Astrocyte (in vitro differentiated cells and primary cell): Measurements from ENCODE around the gene CAPN11.

Experiments
- EZH2 ChIP-seq: IDR thresholded peaks from 2 replicates; pipeline ENCODE4 v1.6.1; 2012; ENCODE audit warnings: mild to moderate bottlenecking, low read length, inconsistent platforms; ENCODE audit not compliant: insufficient read depth
- TF ChIP-seq, protein P1 (sequence below): IDR thresholded peaks from 2 replicates; pipeline ENCODE4 v1.5.1; 2011; ENCODE audit warnings: low read depth, mild to moderate bottlenecking, inconsistent platforms, low read length, moderate library complexity; ENCODE audit not compliant: insufficient read depth

DNA sequence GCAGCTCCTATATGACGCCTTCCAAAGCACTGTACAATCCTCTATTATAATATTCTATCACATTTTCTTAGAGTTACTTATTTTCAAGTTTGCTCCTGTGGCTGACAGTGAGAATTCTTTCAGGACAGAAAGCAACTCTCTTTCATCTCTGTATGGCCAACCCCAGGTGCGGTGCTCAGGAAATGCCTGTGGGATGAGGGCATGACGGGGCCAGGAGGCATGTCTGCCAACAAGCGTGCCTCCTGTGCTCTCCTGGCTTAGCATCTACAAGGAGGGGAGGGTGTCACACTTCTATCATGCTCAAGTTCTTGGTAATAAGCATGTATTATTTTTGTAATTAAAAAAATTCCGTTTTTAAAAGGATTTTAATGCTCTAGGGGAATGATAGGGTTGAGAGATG is 42.8 kb upstream of the CAPN11 start:
- TF ChIP-seq, protein P1, sequence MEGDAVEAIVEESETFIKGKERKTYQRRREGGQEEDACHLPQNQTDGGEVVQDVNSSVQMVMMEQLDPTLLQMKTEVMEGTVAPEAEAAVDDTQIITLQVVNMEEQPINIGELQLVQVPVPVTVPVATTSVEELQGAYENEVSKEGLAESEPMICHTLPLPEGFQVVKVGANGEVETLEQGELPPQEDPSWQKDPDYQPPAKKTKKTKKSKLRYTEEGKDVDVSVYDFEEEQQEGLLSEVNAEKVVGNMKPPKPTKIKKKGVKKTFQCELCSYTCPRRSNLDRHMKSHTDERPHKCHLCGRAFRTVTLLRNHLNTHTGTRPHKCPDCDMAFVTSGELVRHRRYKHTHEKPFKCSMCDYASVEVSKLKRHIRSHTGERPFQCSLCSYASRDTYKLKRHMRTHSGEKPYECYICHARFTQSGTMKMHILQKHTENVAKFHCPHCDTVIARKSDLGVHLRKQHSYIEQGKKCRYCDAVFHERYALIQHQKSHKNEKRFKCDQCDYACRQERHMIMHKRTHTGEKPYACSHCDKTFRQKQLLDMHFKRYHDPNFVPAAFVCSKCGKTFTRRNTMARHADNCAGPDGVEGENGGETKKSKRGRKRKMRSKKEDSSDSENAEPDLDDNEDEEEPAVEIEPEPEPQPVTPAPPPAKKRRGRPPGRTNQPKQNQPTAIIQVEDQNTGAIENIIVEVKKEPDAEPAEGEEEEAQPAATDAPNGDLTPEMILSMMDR, result no peak
- TF ChIP-seq EZH2, result no peak
